ENCODE data around the gene NOP9. TPM values are rescaled to one million over a fixed set of nuclear protein-coding genes. Genes with fewer than 3 reads are reported as not detected.
A peak's percentile ranks its signal among the peaks of the same experiment; 100 is the strongest.

Gene NOP9
- total RNA-seq, 1 donor from 2014 or later: 22.0 TPM

DNA sequence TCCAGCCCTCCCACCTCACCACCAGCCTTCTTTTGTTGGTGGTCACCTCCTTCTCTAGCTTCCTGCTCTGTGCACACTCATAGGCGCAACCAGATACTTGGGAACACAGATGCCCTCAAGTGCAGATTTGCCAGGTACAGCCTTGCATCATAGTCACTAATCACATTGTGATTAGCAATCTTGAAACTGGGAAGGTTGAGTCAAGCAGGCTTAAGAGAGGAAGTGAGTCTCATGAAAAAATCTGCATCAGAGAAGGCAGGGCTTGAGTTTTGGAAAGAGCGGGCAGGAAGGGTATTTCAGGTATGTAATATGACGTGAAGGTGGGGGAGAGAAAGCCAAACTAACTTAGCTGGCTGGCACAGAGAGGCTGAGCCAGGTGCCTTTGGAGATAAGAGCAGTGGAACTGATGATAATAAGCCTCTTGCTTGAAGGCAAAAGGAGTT, 25.5 kb upstream of the NOP9 start:
- intact Hi-C loops (cut with DNase I): no loop called here
- Histone ChIP-seq H3K36me3 (peaks cover 11% of the 10 kb centered on the region), H3K4me1 (peaks cover 75% of the 10 kb centered on the region), H3K4me3 (no peak overlapping the region), H3K9me3 (no peaks in the 10 kb centered on the region), H3K27me3 (ENCODE audit: low read depth) (no peaks in the 10 kb centered on the region), H3K27ac (peak overlapping the region; percentile 98)
- ATAC-seq (peak; percentile 64 to 72), DNase-seq (no peak)
- TF ChIP-seq, protein P1, sequence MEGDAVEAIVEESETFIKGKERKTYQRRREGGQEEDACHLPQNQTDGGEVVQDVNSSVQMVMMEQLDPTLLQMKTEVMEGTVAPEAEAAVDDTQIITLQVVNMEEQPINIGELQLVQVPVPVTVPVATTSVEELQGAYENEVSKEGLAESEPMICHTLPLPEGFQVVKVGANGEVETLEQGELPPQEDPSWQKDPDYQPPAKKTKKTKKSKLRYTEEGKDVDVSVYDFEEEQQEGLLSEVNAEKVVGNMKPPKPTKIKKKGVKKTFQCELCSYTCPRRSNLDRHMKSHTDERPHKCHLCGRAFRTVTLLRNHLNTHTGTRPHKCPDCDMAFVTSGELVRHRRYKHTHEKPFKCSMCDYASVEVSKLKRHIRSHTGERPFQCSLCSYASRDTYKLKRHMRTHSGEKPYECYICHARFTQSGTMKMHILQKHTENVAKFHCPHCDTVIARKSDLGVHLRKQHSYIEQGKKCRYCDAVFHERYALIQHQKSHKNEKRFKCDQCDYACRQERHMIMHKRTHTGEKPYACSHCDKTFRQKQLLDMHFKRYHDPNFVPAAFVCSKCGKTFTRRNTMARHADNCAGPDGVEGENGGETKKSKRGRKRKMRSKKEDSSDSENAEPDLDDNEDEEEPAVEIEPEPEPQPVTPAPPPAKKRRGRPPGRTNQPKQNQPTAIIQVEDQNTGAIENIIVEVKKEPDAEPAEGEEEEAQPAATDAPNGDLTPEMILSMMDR (IDR thresholded peaks at IDR 0.05): no peak

DNA sequence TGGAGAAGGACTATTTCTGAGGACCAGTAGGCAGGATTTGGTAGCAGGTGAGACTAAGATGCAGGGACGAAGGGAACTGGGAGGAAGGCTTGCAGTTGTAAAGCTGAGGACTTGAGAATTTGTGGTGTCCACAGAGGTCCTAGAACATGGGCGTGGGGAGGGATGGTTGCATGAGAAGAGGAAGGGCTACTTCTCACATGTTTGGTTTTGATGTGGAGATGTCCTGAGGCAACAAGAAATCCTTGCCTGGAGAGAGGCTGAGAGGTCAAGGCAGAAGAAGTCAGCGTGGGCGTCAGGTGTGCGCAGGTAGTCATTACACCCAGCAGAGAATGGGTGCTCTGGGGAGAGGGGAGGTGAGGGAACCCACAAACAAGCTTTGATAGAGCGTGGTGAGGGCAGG, 22.6 kb upstream of the NOP9 start:
- Histone ChIP-seq H3K27ac (no peak overlapping the region), H3K9me3 (no peaks in the 10 kb centered on the region), H3K4me1 (peaks cover 84% of the 10 kb centered on the region), H3K36me3 (no peaks in the 10 kb centered on the region), H3K27me3 (ENCODE audit: low read depth) (no peaks in the 10 kb centered on the region), H3K4me3 (no peak overlapping the region)
- intact Hi-C loops (cut with DNase I): no loop called here
- DNase-seq (peak; percentile 47), ATAC-seq (no peak)
- TF ChIP-seq, protein P1 (IDR thresholded peaks at IDR 0.05): no peak

DNA sequence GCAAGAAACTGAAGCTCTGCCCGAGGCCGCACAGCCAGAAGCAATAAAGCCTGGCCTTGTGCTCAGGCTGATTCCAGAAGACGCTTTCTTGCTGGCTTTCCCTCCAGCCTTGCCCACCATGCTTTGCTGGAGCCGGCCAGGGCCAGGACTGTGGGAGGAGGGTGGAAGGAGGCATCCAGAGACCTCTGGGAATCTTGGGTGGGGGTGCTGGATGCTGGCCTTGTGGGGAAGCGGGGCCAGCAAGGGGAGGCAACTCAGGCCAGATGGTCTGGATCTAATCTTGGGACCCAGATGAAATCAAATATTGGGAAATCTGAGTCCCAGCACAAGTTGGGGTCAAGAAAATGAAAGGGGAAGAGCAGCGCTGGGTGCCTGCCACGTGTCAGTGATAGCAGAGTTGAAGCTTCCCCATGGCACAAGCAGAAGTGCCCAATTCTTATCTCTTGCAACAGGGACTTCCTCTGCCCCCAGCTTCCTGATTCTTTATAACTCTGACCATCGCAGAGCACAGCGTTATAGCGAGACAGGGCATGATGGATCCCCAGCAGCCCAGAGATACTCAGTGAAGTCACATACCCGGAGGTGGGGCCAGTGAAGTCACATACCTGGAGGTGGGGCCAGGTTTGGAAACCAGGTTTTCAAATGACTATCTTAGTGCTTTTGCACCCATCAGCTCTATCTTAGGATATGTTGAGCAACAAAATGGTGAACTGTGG, 21.9 kb upstream of the NOP9 start:
- Histone ChIP-seq H3K4me3 (no peak overlapping the region), H3K27me3 (ENCODE audit: low read depth) (no peaks in the 10 kb centered on the region), H3K4me1 (peaks cover 84% of the 10 kb centered on the region), H3K27ac (no peak overlapping the region), H3K36me3 (no peaks in the 10 kb centered on the region), H3K9me3 (no peaks in the 10 kb centered on the region)
- TF ChIP-seq, protein P1 (IDR thresholded peaks at IDR 0.05): no peak
- ATAC-seq: peak; percentile 13 to 56
- intact Hi-C loops (cut with DNase I): no loop called here
- peak; percentile 77 for DNase-seq

DNA sequence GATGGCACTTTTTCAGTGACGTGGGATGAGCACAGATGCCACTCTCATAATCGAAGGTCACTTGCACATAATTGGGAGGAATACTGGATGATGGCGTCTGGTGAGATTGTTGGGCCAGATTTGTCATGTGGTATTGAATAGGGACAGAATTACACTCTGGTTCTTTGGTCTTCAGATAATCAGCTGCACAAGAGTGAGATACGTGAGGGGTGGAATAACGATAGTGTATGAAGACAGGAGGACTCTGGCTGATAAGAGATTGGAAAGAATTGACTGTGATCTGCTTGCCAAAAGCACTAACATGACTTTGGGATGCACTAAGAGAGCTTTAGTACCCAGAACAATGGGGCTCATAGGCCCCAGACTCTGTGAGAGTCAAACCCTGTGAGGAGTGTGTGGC, 21.2 kb upstream of the NOP9 start:
- H3K4me3 ChIP-seq: no peak overlapping the region
- no peak overlapping the region for H3K27ac ChIP-seq
- TF ChIP-seq, protein P1 (IDR thresholded peaks at IDR 0.05): no peak
- H3K4me1 ChIP-seq: peaks cover 79% of the 10 kb centered on the region
- H3K36me3 ChIP-seq: no peaks in the 10 kb centered on the region
- no peaks in the 10 kb centered on the region for H3K9me3 ChIP-seq
- H3K27me3 ChIP-seq (ENCODE audit: low read depth): no peaks in the 10 kb centered on the region
- no peak for DNase-seq
- no peak for ATAC-seq
- intact Hi-C loops (cut with DNase I): no loop called here

DNA sequence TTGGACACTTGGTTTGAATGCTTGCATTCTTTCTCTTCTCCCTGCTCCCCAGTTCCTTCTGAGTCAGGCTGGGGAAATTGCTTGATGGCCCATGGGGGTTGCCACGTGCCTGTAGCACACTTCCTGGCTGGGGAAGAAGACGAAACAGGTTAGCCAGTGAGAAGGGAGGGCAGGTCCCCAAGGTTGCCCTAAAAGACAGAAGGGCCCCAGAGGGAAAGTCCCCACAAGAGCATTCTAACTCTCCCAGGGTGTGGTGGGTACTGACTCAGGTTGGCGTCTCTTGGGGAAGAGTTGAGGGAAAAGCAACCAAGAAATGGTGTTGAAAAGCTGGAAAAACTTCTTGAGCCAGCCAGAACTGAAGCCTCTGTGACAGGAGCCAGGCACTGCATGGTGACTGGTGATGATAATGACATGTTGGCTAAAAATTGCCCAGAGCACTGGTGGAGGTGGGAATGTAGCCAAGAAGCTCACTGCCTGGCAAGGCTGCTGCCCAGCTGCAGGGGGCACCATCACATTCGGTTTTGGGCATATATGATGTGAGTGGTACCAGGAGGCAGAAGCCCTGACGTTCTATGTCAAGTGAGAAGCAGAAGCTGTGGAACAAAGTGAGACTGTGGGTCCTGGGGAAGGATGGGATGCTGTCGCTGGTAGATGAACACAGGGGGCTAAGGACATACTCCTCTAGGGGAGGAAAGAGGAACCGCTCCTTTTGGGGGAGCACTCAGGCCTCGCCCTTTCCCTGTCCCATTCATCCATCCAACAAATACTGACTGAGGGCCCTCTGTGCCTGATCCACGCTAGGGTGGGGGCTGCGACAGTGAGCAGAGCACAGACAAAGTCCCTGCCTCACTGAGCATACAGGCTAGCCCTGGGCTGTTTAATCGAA, 20.1 kb upstream of the NOP9 start:
- peak in 1 of 2 donors; percentile 13 for ATAC-seq
- no peak overlapping the region for H3K4me3 ChIP-seq
- DNase-seq: no peak
- TF ChIP-seq, protein P1 (IDR thresholded peaks at IDR 0.05): peak; percentile 25
- peaks cover 68% of the 10 kb centered on the region for H3K4me1 ChIP-seq
- no peaks in the 10 kb centered on the region for H3K27me3 ChIP-seq (ENCODE audit: low read depth)
- H3K27ac ChIP-seq: no peak overlapping the region
- no peaks in the 10 kb centered on the region for H3K9me3 ChIP-seq
- no peaks in the 10 kb centered on the region for H3K36me3 ChIP-seq
- intact Hi-C loops (cut with DNase I): no loop called here
